Lower leg skin (tissue), 4 donors: ENCODE results near the gene NFIB. TPM values are rescaled to one million over a fixed set of nuclear protein-coding genes. Genes with fewer than 3 reads are reported as not detected.

Experiments used
- DNase-seq, 2 donors: peaks; one replicate each; pipeline ENCODE4 v3.0.0-alpha.2; 2019; ENCODE audit warnings: low spot score in 2 of 2
- H3K4me3 ChIP-seq: fragments of 200-600 bp; sonication (generic); 2 replicates; pipeline ENCODE4 v1.5.1; 2017; ENCODE audit warnings: mild to moderate bottlenecking, low read depth; ENCODE audit not compliant: poor library complexity, severe bottlenecking
- POLR2A ChIP-seq, 2 donors: fragments of 450-650 bp; IDR thresholded peaks; one replicate each; pipeline ENCODE4 v1.6.1; 2016 to 2017; ENCODE audit warnings: antibody characterized with exemption in 2 of 2, mild to moderate bottlenecking in 1 of 2, moderate library complexity in 1 of 2
- WGBS, 2 donors: methylation state at CpG; one replicate each; pipeline ENCODE4 v1.1.5; 2018; 5-methylcytosine and 5-hydroxymethylcytosine counted together
- intact Hi-C: fragments of 100-400 bp; cut with DNase I; formaldehyde crosslinking; loops from one replicate; pipeline ENCODE4 v1.15.0; 2023; ENCODE audit warnings: low total_unique reads
- total RNA-seq, 4 donors: library from RNA; depleted of rRNA; stranded (reverse); fragments of >200 nt; gene quantifications; one replicate each; pipeline ENCODE4 v1.1.0, GENCODE V29; 2016
- TF ChIP-seq, protein P1 (sequence below), 3 donors: fragments of 450-650 bp; IDR thresholded peaks; one replicate each; pipeline ENCODE4 v1.5.1; 2016; ENCODE audit warnings: antibody characterized with exemption in 3 of 3, mild to moderate bottlenecking in 3 of 3, moderate library complexity in 2 of 3

NFIB gene
- total RNA-seq, 4 donors from 2014 or later: 68.2 to 145 (median 78.6) TPM

DNA sequence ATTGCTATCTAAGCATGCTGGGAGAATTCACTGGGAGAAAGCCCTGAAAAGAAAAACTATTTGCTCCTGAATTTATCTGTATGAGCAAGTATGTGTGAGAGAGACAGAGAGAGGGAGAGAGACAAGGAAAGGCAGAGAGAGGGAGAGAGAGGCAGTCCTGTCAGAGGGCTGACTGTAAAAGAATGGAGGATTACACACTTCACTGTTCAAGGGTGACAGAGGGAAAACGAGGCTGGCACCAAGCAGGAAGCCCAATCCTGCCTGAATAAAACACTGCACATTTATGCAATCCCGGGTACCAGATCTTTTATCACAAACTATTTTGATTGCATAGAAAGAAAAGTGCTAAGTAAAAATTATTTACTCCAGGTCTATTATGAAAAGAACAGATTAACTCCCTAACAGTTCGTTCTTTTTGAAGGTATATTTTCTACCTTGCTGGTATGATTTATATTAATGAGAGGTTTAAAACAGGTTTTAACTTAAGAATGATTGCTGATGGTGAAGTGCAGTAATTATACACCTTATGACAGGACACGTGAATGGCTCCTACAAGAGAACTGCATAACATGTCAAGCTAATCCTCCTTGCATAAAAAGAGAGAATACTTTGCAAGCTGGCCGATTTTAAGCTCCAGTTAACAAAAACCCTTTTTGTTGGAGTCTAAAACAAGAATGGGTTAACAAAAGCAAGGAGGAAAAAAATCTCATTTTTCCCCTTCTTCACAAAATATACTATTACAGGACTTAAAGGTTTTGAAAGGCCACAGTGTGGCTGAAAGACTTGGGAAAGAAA, 82.5 kb downstream of the NFIB start:
- intact Hi-C loops: no loop called here
- DNase-seq: no peak
- WGBS, 2 donors: 58% methylated on average over 5 of the region's 5 CpGs
- TF ChIP-seq POLR2A (IDR thresholded peaks at IDR 0.05): no peak
- TF ChIP-seq, protein P1, sequence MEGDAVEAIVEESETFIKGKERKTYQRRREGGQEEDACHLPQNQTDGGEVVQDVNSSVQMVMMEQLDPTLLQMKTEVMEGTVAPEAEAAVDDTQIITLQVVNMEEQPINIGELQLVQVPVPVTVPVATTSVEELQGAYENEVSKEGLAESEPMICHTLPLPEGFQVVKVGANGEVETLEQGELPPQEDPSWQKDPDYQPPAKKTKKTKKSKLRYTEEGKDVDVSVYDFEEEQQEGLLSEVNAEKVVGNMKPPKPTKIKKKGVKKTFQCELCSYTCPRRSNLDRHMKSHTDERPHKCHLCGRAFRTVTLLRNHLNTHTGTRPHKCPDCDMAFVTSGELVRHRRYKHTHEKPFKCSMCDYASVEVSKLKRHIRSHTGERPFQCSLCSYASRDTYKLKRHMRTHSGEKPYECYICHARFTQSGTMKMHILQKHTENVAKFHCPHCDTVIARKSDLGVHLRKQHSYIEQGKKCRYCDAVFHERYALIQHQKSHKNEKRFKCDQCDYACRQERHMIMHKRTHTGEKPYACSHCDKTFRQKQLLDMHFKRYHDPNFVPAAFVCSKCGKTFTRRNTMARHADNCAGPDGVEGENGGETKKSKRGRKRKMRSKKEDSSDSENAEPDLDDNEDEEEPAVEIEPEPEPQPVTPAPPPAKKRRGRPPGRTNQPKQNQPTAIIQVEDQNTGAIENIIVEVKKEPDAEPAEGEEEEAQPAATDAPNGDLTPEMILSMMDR (IDR thresholded peaks at IDR 0.05): no peak
- no peak overlapping the region for H3K4me3 ChIP-seq

DNA sequence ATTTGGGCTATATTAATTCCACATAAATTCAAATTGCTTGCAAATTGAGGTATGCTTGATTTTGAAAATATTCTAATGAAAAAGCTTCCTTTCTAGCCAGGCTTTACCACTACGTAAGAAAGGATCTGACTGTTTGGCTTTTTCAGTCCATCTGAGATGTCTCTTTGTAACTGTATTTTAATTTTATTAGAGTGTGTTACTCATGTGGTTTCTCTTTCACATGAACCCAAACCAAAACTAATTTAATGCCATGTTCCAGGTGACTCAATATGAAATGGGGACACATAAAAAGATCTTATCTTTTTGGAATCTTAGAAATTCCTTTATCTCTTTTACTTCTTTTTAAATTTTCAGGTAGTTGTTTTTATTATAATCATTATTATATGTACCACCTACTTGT, 85.3 kb downstream of the NFIB start:
- 71 to 78% methylated on average over 1 of the region's 1 CpG for WGBS, 2 donors
- no peak for DNase-seq

GRCh38 chr9:14226855-14227532, 86.9 kb downstream of the NFIB start:
- intact Hi-C loops: no loop called here
- TF ChIP-seq, protein P1 (IDR thresholded peaks at IDR 0.05): no peak
- no peak for TF ChIP-seq POLR2A (IDR thresholded peaks at IDR 0.05)
- DNase-seq: no peak
- 88 to 94% methylated on average over 11 of the region's 11 CpGs for WGBS, 2 donors
- no peak overlapping the region for H3K4me3 ChIP-seq

More for the DNA sequence above, 85.3 kb downstream of the NFIB start:
- intact Hi-C loops: no loop called here
- TF ChIP-seq, protein P1 (IDR thresholded peaks at IDR 0.05): no peak
- no peak for TF ChIP-seq POLR2A (IDR thresholded peaks at IDR 0.05)
- no peak overlapping the region for H3K4me3 ChIP-seq

- no peak for DNase-seq
- no peak overlapping the region for H3K4me3 ChIP-seq
- intact Hi-C loops: no loop called here
- WGBS, 2 donors: 88 to 90% methylated on average over 5 of the region's 5 CpGs
- TF ChIP-seq, protein P1 (IDR thresholded peaks at IDR 0.05): no peak
- TF ChIP-seq POLR2A (IDR thresholded peaks at IDR 0.05): no peak
These were observed 90.9 kb downstream of the NFIB start for GRCh38 chr9:14223081-14223480.

DNA sequence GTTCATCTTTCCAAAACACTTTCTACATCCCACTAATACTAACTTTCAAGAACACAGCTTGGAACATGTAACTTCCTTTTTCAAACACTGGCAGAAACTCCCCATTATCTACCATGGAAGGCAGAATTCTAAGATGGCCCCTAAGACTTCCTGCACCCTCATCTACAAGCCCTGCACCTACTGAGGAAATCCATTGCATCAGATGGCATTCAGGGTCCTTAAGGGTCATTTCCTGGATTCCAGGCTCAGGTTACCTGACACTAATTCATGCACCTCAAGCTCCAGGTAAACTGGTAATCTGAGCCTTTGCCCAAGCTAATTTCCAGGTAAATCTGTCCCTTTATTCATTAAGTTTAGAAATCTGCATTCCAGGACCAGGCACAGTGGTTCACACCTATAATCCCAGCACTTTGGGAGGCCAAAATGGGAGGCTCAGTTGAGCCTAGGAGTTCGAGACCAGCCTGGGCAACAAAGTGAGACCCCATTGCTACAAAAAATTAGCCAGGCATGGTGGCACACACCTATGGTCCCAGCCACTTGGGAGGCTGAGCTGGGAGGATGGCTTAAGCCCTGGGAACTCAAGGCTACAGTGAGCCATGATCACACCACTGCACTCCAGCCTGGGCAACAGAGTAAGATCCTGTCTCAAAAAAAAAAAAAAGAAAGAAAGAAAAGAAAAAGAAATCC, 91.6 kb downstream of the NFIB start:
- intact Hi-C loops: no loop called here
- H3K4me3 ChIP-seq: no peak overlapping the region
- DNase-seq: no peak
- no peak for TF ChIP-seq POLR2A (IDR thresholded peaks at IDR 0.05)
- TF ChIP-seq, protein P1 (IDR thresholded peaks at IDR 0.05): no peak
- 83 to 100% methylated on average over 1 of the region's 1 CpG for WGBS, 2 donors
